Esophagus muscularis mucosa (tissue), 3 donors: Measurements from ENCODE around the gene PKLR.

Experiments
- CTCF ChIP-seq, 3 experiments: fragments of 200-600 bp in 2 of 3; fragments of 450-650 bp in 1 of 3; sonication (generic) in 2 of 3; IDR thresholded peaks; one replicate each; pipeline ENCODE4 v1.5.1; 2017 to 2019; ENCODE audit warnings: antibody characterized with exemption in 3 of 3, mild to moderate bottlenecking in 2 of 3, moderate library complexity in 1 of 3
- POLR2AphosphoS5 ChIP-seq, 2 donors: sonication (generic); formaldehyde crosslinking; IDR thresholded peaks; one replicate each; pipeline ENCODE4 v1.6.1; 2017; ENCODE audit warnings: antibody characterized with exemption in 2 of 2

GRCh38 chr1:155320252-155320651 lies 19.0 kb upstream of the PKLR start:
- TF ChIP-seq CTCF (IDR thresholded peaks at IDR 0.05) (no peak), POLR2AphosphoS5 (IDR thresholded peaks at IDR 0.05) (no peak)
